HG03558 (cell line): ENCODE results near the gene CFAP206.

Experiments
- ATAC-seq: cut with Tn5 transposase; IDR thresholded peaks from one replicate; pipeline ENCODE4 v1.9.1; 2021; ENCODE audit warnings: moderate number of reproducible peaks; ENCODE audit not compliant: unreplicated experiment; ENCODE audit errors: extremely low read depth

CFAP206 gene

DNA sequence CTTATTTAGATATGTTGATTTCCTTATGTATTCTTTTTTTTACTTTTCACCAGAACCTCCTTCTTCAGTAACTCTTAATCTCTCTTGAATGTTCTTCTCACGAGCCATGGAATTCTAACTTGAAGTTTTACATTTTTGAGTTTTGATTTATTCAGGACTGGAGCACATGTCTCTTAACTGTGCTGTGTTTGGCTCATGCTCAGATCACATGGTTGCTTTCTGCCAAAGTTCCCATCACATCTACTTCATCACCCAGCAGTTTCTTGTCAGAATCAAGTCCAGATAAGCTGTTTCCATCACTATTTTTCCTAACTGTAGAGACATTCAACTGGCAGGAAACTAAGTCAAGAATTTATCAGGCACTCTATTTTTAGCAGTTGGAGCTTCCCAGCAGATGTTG, 96.7 kb downstream of the CFAP206 start:
- ATAC-seq, result no peak
